Heart left ventricle (tissue), 16 donors: ENCODE data around the gene LGALS16. TPM values are rescaled to one million over a fixed set of nuclear protein-coding genes. Genes with fewer than 3 reads are reported as not detected.
"Not testable (repeated sequence)": the region's sequence is repeated elsewhere in the genome, so short reads cannot be mapped to it uniquely, and the experiment has no call there.

Experiments used
- ATAC-seq, 4 donors: fragments of 200-7000 bp; cut with Tn5 transposase; one replicate each; pipeline ENCODE4 v1.9.1; 2020 to 2022; ENCODE audit warnings: moderate library complexity in 4 of 4, mild to moderate bottlenecking in 3 of 4, moderate number of reproducible peaks in 1 of 4
- DNase-seq, 5 donors: peaks; one replicate each; pipeline ENCODE4 v3.0.0-alpha.2; 2020
- H3K27ac ChIP-seq, 12 donors: fragments of 200-600 bp; sonication (generic) in 4 of 12; one replicate each; pipeline versions ENCODE4 v1.5.0 to v1.8.0; 2016 to 2022; ENCODE audit warnings: mild to moderate bottlenecking in 2 of 12
- H3K27me3 ChIP-seq, 9 donors: fragments of 200-600 bp; sonication (generic) in 2 of 9; one replicate each; pipeline versions ENCODE4 v1.5.1 to v1.8.0; 2016 to 2022; ENCODE audit warnings: mild to moderate bottlenecking in 3 of 9
- H3K36me3 ChIP-seq, 9 donors: fragments of 200-600 bp; sonication (generic) in 2 of 9; one replicate each; pipeline versions ENCODE4 v1.5.0 to v1.8.0; 2018 to 2022; ENCODE audit warnings: mild to moderate bottlenecking in 2 of 9
- H3K4me1 ChIP-seq, 12 donors: fragments of 200-600 bp; sonication (generic) in 4 of 12; one replicate each; pipeline versions ENCODE4 v1.5.0 to v1.8.0; 2016 to 2022; ENCODE audit warnings: mild to moderate bottlenecking in 3 of 12
- H3K4me3 ChIP-seq, 12 donors: fragments of 200-600 bp; sonication (generic) in 4 of 12; one replicate each; pipeline versions ENCODE4 v1.5.0 to v1.8.0; 2017 to 2022; ENCODE audit warnings: mild to moderate bottlenecking in 9 of 12, moderate library complexity in 4 of 12
- H3K9me3 ChIP-seq, 12 donors: fragments of 200-600 bp; sonication (generic) in 4 of 12; one replicate each; pipeline versions ENCODE4 v1.5.0 to v1.8.0; 2016 to 2022; ENCODE audit warnings: mild to moderate bottlenecking in 1 of 12
- CTCF ChIP-seq, 12 donors: fragments of 200-600 bp; sonication (generic) in 4 of 12; IDR thresholded peaks; one replicate each; pipeline versions ENCODE4 v1.5.0 to v1.8.0; 2018 to 2022; ENCODE audit warnings: antibody characterized with exemption in 12 of 12, mild to moderate bottlenecking in 5 of 12
- POLR2A ChIP-seq, 2 donors: fragments of 450-650 bp; IDR thresholded peaks; one replicate each; pipeline ENCODE4 v1.6.1; 2017; ENCODE audit warnings: antibody characterized with exemption in 2 of 2, mild to moderate bottlenecking in 2 of 2, moderate library complexity in 2 of 2
- WGBS, 4 donors: extraction: QIAGEN DNeasy Blood & Tissue Kit in 2 of 4; methylation state at CpG; one replicate each; pipeline versions ENCODE4 v1.1.5 to v1.1.7; 2013 to 2018; 5-methylcytosine and 5-hydroxymethylcytosine counted together
- intact Hi-C, 10 donors: fragments of 100-400 bp; cut with DNase I; formaldehyde crosslinking; loops; one replicate each; pipeline versions ENCODE4 v1.11.1 to v1.14.2; 2022
- polyA plus RNA-seq, 2 donors: library from polyadenylated mRNA; stranded (reverse); fragments of 200-250 nt; gene quantifications; one replicate each; pipeline ENCODE4 v1.2.3, GENCODE V29; 2013
- total RNA-seq, 9 donors: library from RNA; depleted of rRNA in 2 of 9; stranded (reverse); fragments of >200 nt in 2 of 9; fragmentation: NEBNext Ultra II Directional in 3 of 9; extraction: Animal tissue kit (Norgen Biotek cat#: 25700) in 3 of 9; gene quantifications; one replicate each; pipeline versions ENCODE4 v1.1.0 to v1.2.4, GENCODE V29; 2016 to 2023
- donor health status: ischemic (EF 13 %, LVEDD 7.1; RV severe dilation, severe dysfunction).
- donor health status: healthy with polysubstance abuse.
- donor health status: DM: no; HTN: yes; CAD: no.
- donor health status: DM: no; HTN: no; CAD: no.
- donor health status: ischemic (EF 25% LVEDD 6.9; RV normal size, moderate dysfunction).
- donor health status: ischemic (EF 25% LVEDD 5.7; RV mildly dilated, moderate dysfunction).
- donor health status: healthy.
- donor health status: DM: yes; HTN: yes; CAD: no.
- donor health status: ischemic (EF 35%, LVEDD 5.7; RV mildly dilated, moderate dysfunction).
- donor health status: nonischemic (EF 11% LVEDD 7.7; RV severe dilation, severe dysfunction).
- donor health status: DM: yes; HTN: yes; CAD: no.
- donor health status: PGD.
- donor health status: ischemic (EF 29% LVEDD 5.4; RV normal size, mild dysfunction).
- donor health status: nonischemic (EF 23%, LVEDD 6.1; RV moderate dilation, normal function).

The LGALS16 gene
- total and polyA plus RNA-seq, 11 donors: not detected

- no peaks in the 10 kb centered on the region for H3K9me3 ChIP-seq
- H3K36me3 ChIP-seq: no peaks in the 10 kb centered on the region
- H3K4me3 ChIP-seq: peak overlapping the region in 1 of 12 donors; percentile 46
- H3K4me1 ChIP-seq: peaks cover 0 to 30% (median 13%) of the 10 kb centered on the region in 12 donors
- no peak for DNase-seq
- TF ChIP-seq CTCF (IDR thresholded peaks at IDR 0.05) (no peak), POLR2A (IDR thresholded peaks at IDR 0.05) (no peak)
- 69 to 88% (median 77%) methylated on average over 3 of the region's 3 CpGs for WGBS, 4 donors
- no peak for ATAC-seq
- intact Hi-C loops: no loop called here
- H3K27me3 ChIP-seq: no peaks in the 10 kb centered on the region
- H3K27ac ChIP-seq: no peak overlapping the region
These were observed 24.9 kb downstream of the LGALS16 start for GRCh38 chr19:39680593-39680992.

GRCh38 chr19:39681416-39681815 lies 25.7 kb downstream of the LGALS16 start:
- Histone ChIP-seq H3K27me3 (no peaks in the 10 kb centered on the region), H3K9me3 (no peaks in the 10 kb centered on the region), H3K27ac (no peak overlapping the region), H3K4me1 (peaks cover 0 to 30% (median 13%) of the 10 kb centered on the region in 12 donors), H3K4me3 (no peak overlapping the region), H3K36me3 (no peaks in the 10 kb centered on the region)
- ATAC-seq (no peak), DNase-seq (no peak)
- intact Hi-C loops: no loop called here
- TF ChIP-seq POLR2A (IDR thresholded peaks at IDR 0.05): no peak
- WGBS, 4 donors: 83 to 89% (median 88%) methylated on average over 4 to 5 of the region's 5 CpGs

GRCh38 chr19:39684267-39684666 lies 28.6 kb downstream of the LGALS16 start:
- Histone ChIP-seq H3K27me3 (peaks cover 0 to 5% (median 0%) of the 10 kb centered on the region in 9 donors), H3K9me3 (peaks cover 0 to 6% (median 0%) of the 10 kb centered on the region in 12 donors), H3K4me1 (peaks cover 0 to 13% (median 3%) of the 10 kb centered on the region in 12 donors), H3K36me3 (no peaks in the 10 kb centered on the region), H3K4me3 (no peak overlapping the region), H3K27ac (no peak overlapping the region)
- no peak for ATAC-seq
- TF ChIP-seq CTCF (IDR thresholded peaks at IDR 0.05): no peak
- intact Hi-C loops: no loop called here
- WGBS, 4 donors: 72 to 82% (median 77%) methylated on average over 5 of the region's 5 CpGs
- DNase-seq: no peak

GRCh38 chr19:39686739-39687138 lies 31.0 kb downstream of the LGALS16 start:
- Histone ChIP-seq H3K36me3 (no peaks in the 10 kb centered on the region), H3K4me1 (no peaks in the 10 kb centered on the region), H3K4me3 (no peak overlapping the region), H3K27ac (no peak overlapping the region), H3K27me3 (peaks cover 0 to 5% (median 0%) of the 10 kb centered on the region in 9 donors), H3K9me3 (peaks cover 0 to 13% (median 0%) of the 10 kb centered on the region in 12 donors)
- 56 to 65% (median 64%) methylated on average over 3 of the region's 3 CpGs for WGBS, 4 donors
- ATAC-seq (no peak), DNase-seq (no peak)
- intact Hi-C loops: no loop called here
- TF ChIP-seq CTCF (IDR thresholded peaks at IDR 0.05) (no peak), POLR2A (IDR thresholded peaks at IDR 0.05) (no peak)

GRCh38 chr19:39688637-39689036 lies 32.9 kb downstream of the LGALS16 start:
- ATAC-seq, H3K4me3 ChIP-seq, H3K27ac ChIP-seq, H3K36me3 ChIP-seq, H3K4me1 ChIP-seq, intact Hi-C loops, H3K27me3 ChIP-seq, DNase-seq: not testable (repeated sequence)
- 35 to 50% (median 38%) methylated on average over 4 of the region's 4 CpGs for WGBS, 4 donors
- peaks cover 0 to 13% (median 0%) of the 10 kb centered on the region in 12 donors for H3K9me3 ChIP-seq
